ENCODE data around the gene SMARCA5.

Gene SMARCA5

GRCh38 chr4:143513314-143514168 lies at the start of gene SMARCA5:
TSS of gene SMARCA5 (plus strand) at chr4:143513702. CDS start at chr4:143513925, 223 bp downstream.
- H3K9me3 ChIP-seq (ENCODE audit: control insufficient read depth, low read length): no peaks in the 10 kb centered on the region
- peaks cover 4% of the 10 kb centered on the region for H3K4me1 ChIP-seq
- no peaks in the 10 kb centered on the region for H3K27me3 ChIP-seq (ENCODE audit: control insufficient read depth, insufficient read depth, low read length)
- H3K9ac ChIP-seq: peak within 1 kb of the TSS; percentile 78
- no peaks in the 10 kb centered on the region for H3K36me3 ChIP-seq (ENCODE audit: control insufficient read depth, insufficient read depth, low read length)
- peaks cover 22% of the 10 kb centered on the region for H3K79me2 ChIP-seq
- H3K4me3 ChIP-seq (ENCODE audit: low read depth, low read length): peak within 1 kb of the TSS; percentile 96
- peak within 1 kb of the TSS; percentile 83 for H2AFZ ChIP-seq
- H3K4me2 ChIP-seq (ENCODE audit: low read length): peak within 1 kb of the TSS; percentile 94
- peak within 1 kb of the TSS; percentile 91 for H3K27ac ChIP-seq
- no peak for TF ChIP-seq CTCF (IDR thresholded peaks at IDR 0.05)

GRCh38 chr4:143473334-143474126 lies 40.0 kb upstream of the SMARCA5 start:
- Histone ChIP-seq H3K79me2 (no peaks in the 10 kb centered on the region), H3K27me3 (ENCODE audit: control insufficient read depth, insufficient read depth, low read length) (no peaks in the 10 kb centered on the region), H3K36me3 (ENCODE audit: control insufficient read depth, insufficient read depth, low read length) (no peaks in the 10 kb centered on the region), H3K4me2 (ENCODE audit: low read length) (no peak overlapping the region), H3K9ac (no peak overlapping the region), H3K4me1 (no peaks in the 10 kb centered on the region), H2AFZ (no peak overlapping the region), H3K27ac (no peak overlapping the region), H3K9me3 (ENCODE audit: control insufficient read depth, low read length) (no peaks in the 10 kb centered on the region), H3K4me3 (ENCODE audit: low read depth, low read length) (no peak overlapping the region)
- TF ChIP-seq CTCF (IDR thresholded peaks at IDR 0.05): no peak

- no peak overlapping the region for H2AFZ ChIP-seq
- no peaks in the 10 kb centered on the region for H3K79me2 ChIP-seq
- no peak overlapping the region for H3K4me3 ChIP-seq (ENCODE audit: low read depth, low read length)
- H3K36me3 ChIP-seq (ENCODE audit: control insufficient read depth, insufficient read depth, low read length): no peaks in the 10 kb centered on the region
- no peak overlapping the region for H3K27ac ChIP-seq
- no peak for TF ChIP-seq CTCF (IDR thresholded peaks at IDR 0.05)
- H3K9ac ChIP-seq: no peak overlapping the region
- H3K4me2 ChIP-seq (ENCODE audit: low read length): no peak overlapping the region
- no peaks in the 10 kb centered on the region for H3K9me3 ChIP-seq (ENCODE audit: control insufficient read depth, low read length)
- H3K27me3 ChIP-seq (ENCODE audit: control insufficient read depth, insufficient read depth, low read length): no peaks in the 10 kb centered on the region
- H3K4me1 ChIP-seq: no peaks in the 10 kb centered on the region
Measured at GRCh38 chr4:143477487-143477886, 36.0 kb upstream of the SMARCA5 start.

- Histone ChIP-seq H3K27ac (no peak overlapping the region), H3K27me3 (ENCODE audit: control insufficient read depth, insufficient read depth, low read length) (no peaks in the 10 kb centered on the region), H3K9ac (no peak overlapping the region), H3K36me3 (ENCODE audit: control insufficient read depth, insufficient read depth, low read length) (no peaks in the 10 kb centered on the region), H3K4me1 (no peaks in the 10 kb centered on the region), H3K9me3 (ENCODE audit: control insufficient read depth, low read length) (no peaks in the 10 kb centered on the region), H3K4me2 (ENCODE audit: low read length) (no peak overlapping the region), H3K4me3 (ENCODE audit: low read depth, low read length) (no peak overlapping the region), H2AFZ (no peak overlapping the region), H3K79me2 (no peaks in the 10 kb centered on the region)
- no peak for TF ChIP-seq CTCF (IDR thresholded peaks at IDR 0.05)
Measured at GRCh38 chr4:143481361-143481760, 32.1 kb upstream of the SMARCA5 start.

Measured in parathyroid adenoma (tissue), 2 donors.